ENCODE results near the gene MAGI2. TPM values are rescaled to one million over a fixed set of nuclear protein-coding genes. Genes with fewer than 3 reads are reported as not detected.

The MAGI2 gene
- total RNA-seq, 1 donor: 18.8 TPM

GRCh38 chr7:78260826-78261225, 1192.6 kb downstream of the MAGI2 start:
- H3K4me2 ChIP-seq (ENCODE audit: insufficient read depth, low read length): no peak overlapping the region
- no peaks in the 10 kb centered on the region for H4K20me1 ChIP-seq (ENCODE audit: insufficient read depth, low read length)
- no peaks in the 10 kb centered on the region for H3K9me3 ChIP-seq (ENCODE audit: low read depth, low read length)
- TF ChIP-seq CTCF (IDR thresholded peaks at IDR 0.05; ENCODE audit: extremely low read depth, low read depth, low read length): no peak
- H3K4me3 ChIP-seq (ENCODE audit: insufficient read depth, low read length): no peak overlapping the region
- H3K36me3 ChIP-seq (ENCODE audit: insufficient read depth, low read length): no peaks in the 10 kb centered on the region
- no peak overlapping the region for H3K27ac ChIP-seq (ENCODE audit: low read depth, low read length)
- H3K79me2 ChIP-seq (ENCODE audit: insufficient read depth, low read length): no peaks in the 10 kb centered on the region
- DNase-seq (ENCODE audit: insufficient read length, low spot score, missing footprints): peak; percentile 86
- peaks cover 6% of the 10 kb centered on the region for H3K4me1 ChIP-seq (ENCODE audit: insufficient read depth, low read length)
- H2AFZ ChIP-seq (ENCODE audit: low read length): no peak overlapping the region
- H3K27me3 ChIP-seq (ENCODE audit: insufficient read depth, low read length): no peaks in the 10 kb centered on the region

- TF ChIP-seq CTCF (IDR thresholded peaks at IDR 0.05; ENCODE audit: extremely low read depth, low read depth, low read length): no peak
- no peak for DNase-seq (ENCODE audit: insufficient read length, low spot score, missing footprints)
- no peak overlapping the region for H3K4me3 ChIP-seq (ENCODE audit: insufficient read depth, low read length)
- no peak overlapping the region for H3K4me2 ChIP-seq (ENCODE audit: insufficient read depth, low read length)
- H3K9me3 ChIP-seq (ENCODE audit: low read depth, low read length): no peaks in the 10 kb centered on the region
- no peaks in the 10 kb centered on the region for H3K79me2 ChIP-seq (ENCODE audit: insufficient read depth, low read length)
- no peaks in the 10 kb centered on the region for H3K36me3 ChIP-seq (ENCODE audit: insufficient read depth, low read length)
- H3K4me1 ChIP-seq (ENCODE audit: insufficient read depth, low read length): no peaks in the 10 kb centered on the region
- H2AFZ ChIP-seq (ENCODE audit: low read length): no peak overlapping the region
- H3K27me3 ChIP-seq (ENCODE audit: insufficient read depth, low read length): no peaks in the 10 kb centered on the region
- H3K27ac ChIP-seq (ENCODE audit: low read depth, low read length): no peak overlapping the region
- no peaks in the 10 kb centered on the region for H4K20me1 ChIP-seq (ENCODE audit: insufficient read depth, low read length)
Measured at GRCh38 chr7:78254726-78255055, 1198.8 kb downstream of the MAGI2 start.

GRCh38 chr7:78253850-78254725, 1199.4 kb downstream of the MAGI2 start:
- H3K27ac ChIP-seq (ENCODE audit: low read depth, low read length): no peak overlapping the region
- no peak for TF ChIP-seq CTCF (IDR thresholded peaks at IDR 0.05; ENCODE audit: extremely low read depth, low read depth, low read length)
- no peak for DNase-seq (ENCODE audit: insufficient read length, low spot score, missing footprints)
- no peaks in the 10 kb centered on the region for H4K20me1 ChIP-seq (ENCODE audit: insufficient read depth, low read length)
- no peak overlapping the region for H3K4me2 ChIP-seq (ENCODE audit: insufficient read depth, low read length)
- H2AFZ ChIP-seq (ENCODE audit: low read length): no peak overlapping the region
- no peak overlapping the region for H3K4me3 ChIP-seq (ENCODE audit: insufficient read depth, low read length)
- no peaks in the 10 kb centered on the region for H3K36me3 ChIP-seq (ENCODE audit: insufficient read depth, low read length)
- no peaks in the 10 kb centered on the region for H3K79me2 ChIP-seq (ENCODE audit: insufficient read depth, low read length)
- peaks cover under 1% of the 10 kb centered on the region for H3K9me3 ChIP-seq (ENCODE audit: low read depth, low read length)
- no peaks in the 10 kb centered on the region for H3K4me1 ChIP-seq (ENCODE audit: insufficient read depth, low read length)
- no peaks in the 10 kb centered on the region for H3K27me3 ChIP-seq (ENCODE audit: insufficient read depth, low read length)

GRCh38 chr7:78248867-78249266, 1204.6 kb downstream of the MAGI2 start:
- DNase-seq (ENCODE audit: insufficient read length, low spot score, missing footprints): no peak
- Histone ChIP-seq H3K27ac (ENCODE audit: low read depth, low read length) (no peak overlapping the region), H3K79me2 (ENCODE audit: insufficient read depth, low read length) (no peaks in the 10 kb centered on the region), H4K20me1 (ENCODE audit: insufficient read depth, low read length) (no peaks in the 10 kb centered on the region), H3K4me3 (ENCODE audit: insufficient read depth, low read length) (no peak overlapping the region), H3K4me2 (ENCODE audit: insufficient read depth, low read length) (no peak overlapping the region), H3K4me1 (ENCODE audit: insufficient read depth, low read length) (no peaks in the 10 kb centered on the region), H3K36me3 (ENCODE audit: insufficient read depth, low read length) (no peaks in the 10 kb centered on the region), H3K9me3 (ENCODE audit: low read depth, low read length) (peaks cover 2% of the 10 kb centered on the region), H2AFZ (ENCODE audit: low read length) (no peak overlapping the region), H3K27me3 (ENCODE audit: insufficient read depth, low read length) (no peaks in the 10 kb centered on the region)
- TF ChIP-seq CTCF (IDR thresholded peaks at IDR 0.05; ENCODE audit: extremely low read depth, low read depth, low read length): no peak

Measured in osteoblast (primary cell).